Neutrophil (primary cell): ENCODE results near the gene CAMTA1.

Source experiments
- H3K27ac ChIP-seq: fragments of 200-600 bp; sonication (generic); 2 replicates; pipeline ENCODE4 v1.5.1; 2016; ENCODE audit warnings: mild to moderate bottlenecking, moderate library complexity
- H3K27me3 ChIP-seq: fragments of 200-600 bp; sonication (generic); 2 replicates; pipeline ENCODE4 v1.6.0; 2016; ENCODE audit warnings: mild to moderate bottlenecking
- H3K36me3 ChIP-seq: fragments of 200-600 bp; sonication (generic); 2 replicates; pipeline ENCODE4 v1.5.1; 2017
- H3K4me1 ChIP-seq, 2 experiments: fragments of 200-600 bp in 1 of 2; sonication (generic) in 1 of 2; 1 replicate in 1 of 2; 2 replicates in 1 of 2; pipeline versions ENCODE4 v1.5.1 to v1.6.1; 2013 to 2016; ENCODE audit warnings: low read depth in 1 of 2, low read length in 1 of 2, mild to moderate bottlenecking in 1 of 2, moderate library complexity in 1 of 2; ENCODE audit not compliant: control insufficient read depth in 1 of 2, insufficient read depth in 1 of 2
- H3K4me3 ChIP-seq, 2 experiments: fragments of 200-600 bp in 1 of 2; sonication (generic) in 1 of 2; 1 replicate in 1 of 2; 2 replicates in 1 of 2; pipeline ENCODE4 v1.5.1; 2013 to 2016; ENCODE audit warnings: low read depth in 1 of 2, low read length in 1 of 2, mild to moderate bottlenecking in 1 of 2, moderate library complexity in 1 of 2
- H3K9me3 ChIP-seq: fragments of 200-600 bp; sonication (generic); 2 replicates; pipeline ENCODE4 v1.5.1; 2016
- CTCF ChIP-seq: fragments of 200-600 bp; sonication (generic); IDR thresholded peaks from 2 replicates; pipeline ENCODE4 v1.5.1; 2016; ENCODE audit warnings: antibody characterized with exemption

Gene CAMTA1

GRCh38 chr1:7010534-7011200, 225.4 kb downstream of the CAMTA1 start:
- Histone ChIP-seq H3K4me3 (no peak overlapping the region), H3K27ac (no peak overlapping the region), H3K9me3 (no peaks in the 10 kb centered on the region), H3K36me3 (no peaks in the 10 kb centered on the region), H3K27me3 (no peaks in the 10 kb centered on the region), H3K4me1 (no peaks in the 10 kb centered on the region)
- no peak for TF ChIP-seq CTCF

GRCh38 chr1:7011826-7012225, 226.6 kb downstream of the CAMTA1 start:
- TF ChIP-seq CTCF = no peak
- Histone ChIP-seq H3K27ac (no peak overlapping the region), H3K9me3 (no peaks in the 10 kb centered on the region), H3K4me3 (no peak overlapping the region), H3K27me3 (no peaks in the 10 kb centered on the region), H3K4me1 (no peaks in the 10 kb centered on the region), H3K36me3 (no peaks in the 10 kb centered on the region)

GRCh38 chr1:7012461-7012924, 227.2 kb downstream of the CAMTA1 start:
- TF ChIP-seq CTCF = no peak

GRCh38 chr1:7013833-7014639, 228.8 kb downstream of the CAMTA1 start:
- H3K4me1 ChIP-seq = no peaks in the 10 kb centered on the region
- H3K4me3 ChIP-seq = no peak overlapping the region

More at GRCh38 chr1:7012461-7012924, 227.2 kb downstream of the CAMTA1 start:
- no peak overlapping the region for H3K27ac ChIP-seq
- H3K36me3 ChIP-seq = no peaks in the 10 kb centered on the region
- no peaks in the 10 kb centered on the region for H3K9me3 ChIP-seq
- H3K27me3 ChIP-seq = no peaks in the 10 kb centered on the region
- H3K4me1 ChIP-seq = no peaks in the 10 kb centered on the region
- no peak overlapping the region for H3K4me3 ChIP-seq

GRCh38 chr1:7014640-7014930, 229.3 kb downstream of the CAMTA1 start:
- no peaks in the 10 kb centered on the region for H3K4me1 ChIP-seq
- H3K9me3 ChIP-seq = no peaks in the 10 kb centered on the region
- no peak overlapping the region for H3K4me3 ChIP-seq
- H3K27ac ChIP-seq = no peak overlapping the region
- no peaks in the 10 kb centered on the region for H3K36me3 ChIP-seq
- H3K27me3 ChIP-seq = no peaks in the 10 kb centered on the region
- no peak for TF ChIP-seq CTCF

More at GRCh38 chr1:7013833-7014639, 228.8 kb downstream of the CAMTA1 start:
- Histone ChIP-seq H3K27me3 (no peaks in the 10 kb centered on the region), H3K36me3 (no peaks in the 10 kb centered on the region), H3K27ac (no peak overlapping the region), H3K9me3 (no peaks in the 10 kb centered on the region)
- no peak for TF ChIP-seq CTCF
